NCI-H187 (cell line): ENCODE measurements around the gene LRP5.
"Not testable (repeated sequence)": the region's sequence is repeated elsewhere in the genome, so short reads cannot be mapped to it uniquely, and the experiment has no call there.

ENCODE experiments used
- DNase-seq, 2 experiments: peaks; one replicate each; lab custom pipeline; 2025; lab: John Stamatoyannopoulos, UW

LRP5 gene

DNA sequence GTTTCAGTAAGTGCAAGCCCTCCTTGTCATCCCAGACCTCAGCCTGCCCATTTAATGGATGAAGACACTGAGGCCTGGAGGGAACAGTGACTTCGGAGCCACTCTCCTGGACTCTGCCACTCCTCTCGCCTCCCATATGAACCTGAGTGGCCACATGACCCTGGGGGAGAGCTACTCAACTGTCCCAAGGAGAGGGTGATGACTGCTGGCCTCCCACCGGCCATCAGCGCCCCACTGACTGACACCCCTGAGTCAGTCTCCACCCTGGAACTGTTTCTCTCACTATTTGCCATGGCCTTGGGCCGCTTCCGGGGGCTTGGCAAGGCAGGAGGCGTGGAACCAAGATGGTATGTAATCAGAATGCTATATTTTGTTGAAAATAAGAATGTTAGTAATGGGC is 17.1 kb downstream of the LRP5 start:
- DNase-seq = no peak

DNA sequence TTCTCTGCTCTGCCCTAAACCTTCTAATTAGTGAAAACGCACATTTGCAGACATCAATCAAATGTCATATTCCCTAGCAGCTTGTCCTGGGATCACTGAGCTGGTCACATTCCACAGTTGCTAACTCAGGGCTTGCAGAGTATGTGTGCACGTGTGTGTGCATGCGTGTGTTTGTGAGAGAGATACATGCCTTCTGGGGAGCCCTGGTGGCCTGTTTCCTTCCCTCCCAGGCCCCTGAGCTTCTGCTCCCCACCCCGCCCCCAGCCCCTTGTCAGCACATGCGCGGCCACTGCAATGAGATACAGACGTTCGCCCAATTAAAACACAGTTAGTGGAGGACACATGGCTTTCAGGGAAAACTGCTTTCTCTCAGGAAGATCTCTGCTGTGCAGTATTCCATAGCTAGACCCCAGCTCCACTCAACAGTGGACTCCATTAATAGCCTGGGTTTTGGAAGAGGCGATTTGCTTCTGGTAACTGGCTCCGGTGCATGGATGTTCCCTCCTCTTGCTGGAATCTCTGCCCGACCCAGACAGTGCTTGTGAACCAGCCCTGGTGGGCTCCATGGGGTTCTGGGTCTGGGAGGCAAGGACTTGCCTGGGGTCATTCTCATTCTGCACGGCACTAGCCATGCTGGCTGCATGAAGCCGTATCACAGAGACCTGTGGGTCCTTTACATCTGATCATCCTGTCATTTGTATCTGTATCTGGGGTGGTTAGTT is 17.7 kb downstream of the LRP5 start:
- no peak for DNase-seq

DNA sequence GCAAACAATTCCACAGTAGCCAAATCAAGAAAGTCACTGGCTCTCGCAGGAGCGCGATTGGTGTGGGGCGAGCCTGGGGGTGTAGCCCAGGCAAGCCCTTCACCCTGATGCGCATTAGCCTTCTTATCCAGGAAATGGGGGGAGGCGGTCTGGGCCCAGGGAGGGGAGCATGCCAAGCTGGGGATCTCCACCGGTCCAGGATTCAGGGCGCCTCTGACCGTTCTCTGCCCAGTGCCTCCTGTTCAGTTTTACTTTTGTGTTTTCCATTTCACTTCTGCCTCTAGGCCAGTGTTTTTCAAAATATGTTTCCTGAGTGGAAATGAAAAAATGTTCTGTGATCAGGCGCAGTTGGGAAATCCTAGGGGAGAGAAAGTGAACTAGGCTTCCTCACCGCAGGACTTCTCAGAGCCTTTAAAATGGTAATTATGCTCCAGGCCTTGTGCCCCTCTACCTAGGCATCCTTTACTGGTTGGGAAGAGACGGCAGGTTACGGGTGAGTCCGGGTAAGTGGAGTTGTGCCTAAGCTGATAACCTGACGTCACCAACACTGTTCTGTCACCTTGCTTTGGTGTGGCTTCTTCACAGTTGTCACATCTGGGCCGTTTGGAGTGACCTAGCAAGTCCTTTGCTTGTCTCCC is 18.4 kb downstream of the LRP5 start:
- DNase-seq = no peak

- no peak for DNase-seq
Observed at GRCh38 chr11:68331338-68331947, 19.1 kb downstream of the LRP5 start.

- DNase-seq = no peak
Observed at GRCh38 chr11:68332186-68332585, 19.8 kb downstream of the LRP5 start.

GRCh38 chr11:68333173-68333572 is 20.8 kb downstream of the LRP5 start:
- DNase-seq = no peak

- no peak for DNase-seq
Observed at GRCh38 chr11:68334923-68335322, 22.5 kb downstream of the LRP5 start.

DNA sequence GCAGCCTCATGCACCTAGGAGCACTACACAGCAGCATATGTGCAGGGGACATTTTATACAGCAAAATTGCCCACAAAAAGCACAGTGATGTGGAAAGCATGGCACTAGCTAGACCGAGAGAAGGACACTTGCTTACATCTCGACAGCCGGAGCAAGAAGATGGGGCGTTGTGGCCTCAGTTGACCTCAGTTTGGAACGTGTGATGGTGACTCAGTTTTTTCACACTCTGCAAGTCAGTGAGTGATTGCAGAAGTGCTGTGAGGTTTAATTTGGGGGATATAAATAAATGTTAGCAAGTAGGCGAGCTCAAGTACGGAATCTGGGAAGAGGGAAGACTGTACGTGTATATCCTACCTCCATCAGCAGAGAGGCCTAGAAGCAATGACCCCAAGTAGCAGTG is 23.3 kb downstream of the LRP5 start:
- no peak for DNase-seq

- DNase-seq = no peak
Observed at GRCh38 chr11:68336716-68337115, 24.3 kb downstream of the LRP5 start.

DNA sequence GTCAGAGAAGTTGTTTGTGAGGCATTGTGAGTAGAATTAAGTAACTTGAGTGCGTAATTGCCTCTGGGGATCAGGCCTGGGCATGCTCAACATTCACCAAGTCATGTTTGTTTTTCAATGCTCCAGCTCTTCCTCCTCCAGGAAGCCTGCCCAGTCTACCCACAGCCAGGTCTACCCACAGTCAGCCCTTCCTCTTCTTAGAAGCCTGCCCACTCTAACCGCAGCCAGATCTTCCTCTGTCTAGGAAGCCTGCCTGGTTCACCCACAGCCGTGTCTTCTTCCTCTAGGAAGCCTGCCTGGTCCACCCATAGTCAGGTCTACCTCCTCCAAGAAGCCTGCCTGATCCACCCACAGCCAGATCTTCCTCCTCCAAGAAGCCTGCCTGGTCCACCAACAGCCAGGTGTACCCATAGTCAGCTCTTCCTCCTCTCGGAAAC is 25.0 kb downstream of the LRP5 start:
- DNase-seq = no peak

- no peak for DNase-seq
Observed at GRCh38 chr11:68338051-68338780, 25.8 kb downstream of the LRP5 start.

DNA sequence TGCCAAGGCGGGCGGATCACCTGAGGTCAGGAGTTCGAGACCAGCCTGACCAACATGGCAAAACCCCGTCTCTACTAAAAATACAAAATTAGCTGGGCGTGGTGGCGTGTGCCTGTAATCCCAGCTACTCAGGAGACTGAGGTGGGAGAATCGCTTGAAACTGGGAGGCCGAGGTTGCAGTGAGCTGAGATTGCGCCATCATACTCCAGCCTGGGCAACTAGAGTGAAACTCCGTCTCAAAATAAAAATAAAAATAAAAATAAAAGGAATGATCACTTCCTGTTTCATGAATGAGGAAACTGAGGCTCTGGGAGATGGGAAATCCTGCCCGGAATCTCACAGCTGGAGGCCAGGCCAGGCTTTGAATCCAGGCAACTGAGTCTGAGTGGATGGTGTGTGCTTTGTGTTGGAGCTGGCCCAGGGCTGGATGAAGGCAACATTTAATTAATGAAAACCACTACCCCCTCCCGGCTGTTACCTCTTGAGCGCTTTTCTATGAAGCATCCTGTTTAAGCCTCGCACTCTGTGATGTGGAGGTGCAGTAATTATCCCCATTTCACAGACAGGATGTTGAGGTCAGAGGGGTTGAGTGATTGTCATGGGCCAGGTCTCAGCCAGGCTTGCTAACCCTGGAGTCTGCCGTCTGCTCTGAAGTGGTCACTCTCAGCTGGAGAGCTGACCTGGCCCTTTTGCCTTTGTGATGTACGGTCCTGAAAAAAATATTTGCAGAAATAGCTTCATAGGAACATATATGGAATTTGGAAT is 27.8 kb downstream of the LRP5 start:
- DNase-seq = no peak

DNA sequence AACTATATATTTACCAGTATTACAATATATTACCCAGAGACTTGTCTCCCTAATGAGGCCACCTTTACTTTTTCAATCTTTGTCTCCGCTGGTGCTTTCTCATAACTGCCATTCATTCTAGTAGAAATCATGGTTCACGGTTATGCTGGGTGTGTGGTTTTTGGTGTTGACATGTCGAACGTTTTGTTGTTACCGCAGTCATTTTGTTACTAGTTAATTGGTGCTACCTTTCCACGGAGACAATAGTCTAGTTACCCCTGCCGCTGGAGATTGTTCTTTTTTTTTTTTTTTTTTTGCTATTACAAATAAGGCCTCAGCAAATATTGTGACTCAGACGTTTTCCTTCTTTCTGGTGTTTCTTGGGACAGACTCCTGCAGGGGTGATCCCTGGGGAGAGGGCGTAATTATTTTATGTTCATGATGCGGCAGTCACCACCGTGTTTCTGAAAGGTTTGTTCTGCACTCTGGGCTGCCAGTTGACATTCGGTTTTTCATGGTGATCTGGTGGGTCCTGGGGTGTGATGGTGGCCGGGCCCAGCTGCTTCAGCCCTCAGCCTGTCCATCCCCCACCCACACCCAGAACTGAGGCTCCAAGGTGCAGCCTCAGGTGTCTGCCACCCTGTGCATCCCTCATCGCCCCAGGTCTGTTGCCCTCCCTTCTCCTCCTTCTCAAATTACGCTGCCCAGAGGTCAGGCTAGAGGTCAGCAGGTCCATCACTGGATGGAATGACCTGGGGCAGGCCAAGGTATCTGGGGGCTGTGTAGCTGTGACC is 28.6 kb downstream of the LRP5 start:
- no peak for DNase-seq

GRCh38 chr11:68341557-68342458 is 29.4 kb downstream of the LRP5 start:
- no peak for DNase-seq

GRCh38 chr11:68342459-68343158 is 30.2 kb downstream of the LRP5 start:
- no peak for DNase-seq

DNA sequence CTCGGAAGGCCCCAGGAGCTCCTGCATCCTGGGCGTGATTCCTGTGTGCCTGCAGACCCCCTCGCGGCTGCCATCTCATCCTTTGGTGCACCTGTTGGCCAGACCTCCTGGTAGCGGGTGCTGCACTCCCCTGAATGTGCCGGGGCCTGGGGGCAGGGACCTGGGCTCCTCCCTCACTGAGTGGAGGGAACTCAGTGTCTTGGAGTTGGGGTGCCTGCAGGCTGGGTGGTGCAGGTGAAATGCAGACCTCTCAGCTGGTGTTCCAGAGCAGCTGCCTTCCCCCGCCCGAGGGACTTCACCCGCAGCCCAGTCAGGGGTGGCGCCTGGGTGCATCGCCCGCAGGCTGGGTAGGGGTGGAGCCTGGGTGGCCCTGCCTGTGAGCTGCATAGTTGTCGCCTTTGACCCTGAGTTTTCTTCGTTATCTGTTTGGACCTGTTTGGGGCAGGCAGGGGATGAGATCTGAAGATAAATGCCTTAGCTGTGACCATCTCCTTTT is 31.4 kb downstream of the LRP5 start:
- no peak for DNase-seq

DNA sequence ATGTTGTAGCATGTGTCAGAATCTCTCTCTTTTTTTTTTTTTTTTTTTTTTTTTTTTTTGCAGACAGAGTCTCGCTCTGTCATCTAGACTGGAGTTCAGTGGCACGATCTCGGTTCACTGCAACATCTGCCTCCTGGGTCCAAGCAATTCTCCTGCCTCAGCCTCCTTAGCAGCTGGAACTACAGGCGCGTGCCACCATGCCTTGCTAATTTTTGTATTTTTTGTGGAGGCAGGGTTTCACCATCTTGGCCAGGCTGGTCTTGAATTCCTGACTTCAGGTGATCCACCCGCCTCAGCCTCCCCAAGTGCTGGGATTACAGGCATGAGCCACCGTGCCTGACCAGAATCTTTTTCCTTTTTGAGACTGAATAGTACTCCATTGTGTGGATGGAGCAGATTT is 32.4 kb downstream of the LRP5 start:
- not testable (repeated sequence) for DNase-seq

DNA sequence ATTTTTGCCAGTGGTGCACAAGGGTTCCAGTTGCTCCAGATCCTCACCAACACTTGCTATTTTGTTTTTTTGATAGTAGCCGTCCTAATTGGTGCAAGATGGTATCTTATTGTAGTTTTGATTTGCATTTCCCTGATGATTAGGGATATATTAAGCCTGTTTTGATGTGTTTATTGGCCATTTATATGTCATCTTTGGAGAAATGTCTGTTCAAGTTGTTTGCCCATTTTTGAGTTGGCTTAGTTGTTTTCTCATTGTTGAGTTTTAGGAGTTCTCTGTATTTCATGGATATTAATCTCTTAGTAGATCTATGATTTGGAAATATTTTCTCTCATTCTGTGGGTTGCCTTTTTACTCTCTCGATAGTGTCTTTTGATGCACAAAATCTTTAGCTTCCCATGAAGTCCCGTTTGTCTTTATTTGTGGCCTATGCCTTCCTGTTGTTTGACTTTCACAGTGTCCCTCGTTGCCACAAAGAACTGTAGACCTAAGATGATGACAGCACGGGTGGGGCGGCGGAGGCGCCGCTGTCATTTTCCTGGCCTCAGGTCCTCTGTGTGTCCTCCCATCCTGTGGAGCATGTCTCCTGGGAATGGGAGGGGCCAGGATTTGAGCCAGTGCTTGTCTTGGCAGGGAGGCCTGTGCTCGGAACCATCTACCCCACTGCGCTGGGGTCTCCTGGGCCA is 33.5 kb downstream of the LRP5 start:
- no peak for DNase-seq

DNA sequence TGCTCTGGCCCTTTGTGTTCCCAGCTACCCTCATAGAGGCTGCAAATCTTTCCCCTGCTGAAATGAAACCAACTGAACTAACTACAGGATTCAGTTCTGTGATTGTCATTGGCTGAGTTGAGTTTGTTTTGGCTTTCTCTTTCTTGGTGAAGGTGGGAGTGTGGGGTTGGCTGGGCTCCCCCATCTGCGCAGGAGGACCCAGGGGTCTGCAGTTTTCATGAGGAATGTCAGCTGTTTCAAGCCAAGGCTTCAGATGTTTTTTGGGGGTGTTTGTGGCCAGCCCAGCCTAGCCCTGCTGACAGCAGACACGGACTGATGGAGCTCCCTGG is 34.0 kb downstream of the LRP5 start:
- no peak for DNase-seq
